GM23248 (cell line): ENCODE data around the gene SYNGR2. TPM values are rescaled to one million over a fixed set of nuclear protein-coding genes. Genes with fewer than 3 reads are reported as not detected.
A peak's percentile ranks its signal among the peaks of the same experiment; 100 is the strongest.

Experiments used
- DNase-seq: peaks from one replicate; pipeline ENCODE4 v3.0.0-alpha.2; 2015
- H2AFZ ChIP-seq: fragments of 200-600 bp; sonication (generic); 2 replicates; pipeline ENCODE4 v1.6.1; 2016; ENCODE audit warnings: antibody characterized with exemption
- H3F3A ChIP-seq: fragments of 200-600 bp; sonication (generic); 2 replicates; pipeline ENCODE4 v1.6.1; 2016; ENCODE audit warnings: mild to moderate bottlenecking, antibody characterized with exemption, mixed run types; ENCODE audit not compliant: insufficient read depth
- H3K27ac ChIP-seq: fragments of 200-600 bp; sonication (generic); 2 replicates; pipeline ENCODE4 v1.5.1; 2016; ENCODE audit warnings: mild to moderate bottlenecking
- H3K27me3 ChIP-seq: fragments of 200-600 bp; sonication (generic); replicated peaks from 2 replicates; pipeline ENCODE4 v1.6.1; 2016; ENCODE audit warnings: mild to moderate bottlenecking; ENCODE audit not compliant: insufficient read depth
- H3K36me3 ChIP-seq: fragments of 200-600 bp; sonication (generic); 2 replicates; pipeline ENCODE4 v1.6.1; 2016; ENCODE audit warnings: low read depth, mild to moderate bottlenecking
- H3K4me1 ChIP-seq: fragments of 200-600 bp; sonication (generic); 2 replicates; pipeline ENCODE4 v1.6.1; 2016; ENCODE audit warnings: mild to moderate bottlenecking; ENCODE audit not compliant: insufficient read depth
- H3K4me2 ChIP-seq: fragments of 200-600 bp; sonication (generic); one replicate; pipeline ENCODE4 v1.6.1; 2016; ENCODE audit warnings: mild to moderate bottlenecking; ENCODE audit not compliant: unreplicated experiment
- H3K4me3 ChIP-seq: fragments of 200-600 bp; sonication (generic); 2 replicates; pipeline ENCODE4 v1.5.1; 2016; ENCODE audit warnings: mild to moderate bottlenecking
- H3K79me2 ChIP-seq: fragments of 200-600 bp; sonication (generic); 2 replicates; pipeline ENCODE4 v1.6.1; 2016; ENCODE audit warnings: mild to moderate bottlenecking; ENCODE audit not compliant: insufficient read depth
- H3K9ac ChIP-seq: fragments of 200-600 bp; sonication (generic); 2 replicates; pipeline ENCODE4 v1.6.1; 2016; ENCODE audit warnings: mild to moderate bottlenecking
- H3K9me2 ChIP-seq: fragments of 200-600 bp; sonication (generic); 2 replicates; pipeline ENCODE4 v1.6.1; 2016; ENCODE audit warnings: mixed run types, mild to moderate bottlenecking, moderate library complexity; ENCODE audit not compliant: insufficient read depth
- H3K9me3 ChIP-seq: fragments of 200-600 bp; sonication (generic); one replicate; pipeline ENCODE4 v1.6.1; 2017; ENCODE audit warnings: low read depth
- H4K20me1 ChIP-seq: fragments of 200-600 bp; sonication (generic); 2 replicates; pipeline ENCODE4 v1.6.0; 2016; ENCODE audit not compliant: insufficient read depth
- EZH2 ChIP-seq: fragments of 200-600 bp; sonication (generic); IDR thresholded peaks from 2 replicates; pipeline ENCODE4 v1.6.1; 2018; ENCODE audit warnings: antibody characterized with exemption, mild to moderate bottlenecking; ENCODE audit not compliant: insufficient read depth, poor library complexity, severe bottlenecking
- EZH2phosphoT487 ChIP-seq: fragments of 200-600 bp; sonication (generic); IDR thresholded peaks from 2 replicates; pipeline ENCODE4 v1.6.1; 2018; ENCODE audit warnings: antibody characterized with exemption, moderate library complexity, mild to moderate bottlenecking, low read depth; ENCODE audit not compliant: insufficient read depth
- WGBS, 2 experiments: methylation state at CpG; one replicate each; pipeline ENCODE4 v1.1.6; 2015 to 2017; ENCODE audit warnings: low lambda C conversion rate in 2 of 2, low coverage in 1 of 2; ENCODE audit errors: missing lambda C conversion rate in 2 of 2; 5-methylcytosine and 5-hydroxymethylcytosine counted together
- in situ Hi-C: fragments of 300-500 bp; cut with MboI; formaldehyde crosslinking; loops from 2 replicates; pipeline ENCODE4 v1.15.0; 2020
- polyA plus RNA-seq: library from polyadenylated mRNA; unstranded; fragments of >200 nt; fragmentation: Nextera tagmentation; extraction: Ambion mirVana; gene quantifications from 2 replicates; pipeline ENCODE4 v1.2.1, GENCODE V29; 2016
- small RNA-seq: library from RNA; depleted of rRNA; stranded (forward); fragments of <200 nt; gene quantifications from one replicate; pipeline ENCODE3, GENCODE V24; 2014; ENCODE audit warnings: low read depth, low replicate concordance
- total RNA-seq: library from RNA; depleted of rRNA; stranded (reverse); fragments of >200 nt; shearing (Covaris generic); gene quantifications from 2 replicates; pipeline ENCODE4 v1.2.3, GENCODE V29; 2014; rRNA removed

SYNGR2 gene
- total and polyA plus RNA-seq, 2 experiments from 2014 or later: 6.2 to 19.3 TPM

- Histone ChIP-seq H2AFZ (peak overlapping the region; percentile 95), H4K20me1 (no peaks in the 10 kb centered on the region), H3K27ac (peak overlapping the region; percentile 9; the same call in 1 of the 2 replicates), H3K27me3 (no peaks in the 10 kb centered on the region), H3K9me2 (no peaks in the 10 kb centered on the region), H3K9ac (peak overlapping the region; percentile 83), H3K36me3 (no peaks in the 10 kb centered on the region), H3K4me3 (peak overlapping the region; percentile 83), H3K4me1 (no peaks in the 10 kb centered on the region), H3F3A (no peaks in the 10 kb centered on the region), H3K79me2 (peaks cover 39% of the 10 kb centered on the region), H3K4me2 (peak overlapping the region; percentile 88), H3K9me3 (no peaks in the 10 kb centered on the region)
- no peak for DNase-seq
- TF ChIP-seq EZH2 (no peak), EZH2phosphoT487 (no peak)
- in situ Hi-C loops: no loop called here
- WGBS, 2 experiments: 1 to 2% methylated on average over 5 of the region's 5 CpGs
Measured at GRCh38 chr17:78214706-78215061, 46.3 kb downstream of the SYNGR2 start.

- Histone ChIP-seq H3K9me2 (no peaks in the 10 kb centered on the region), H3K4me2 (no peak overlapping the region), H3K79me2 (peaks cover 36% of the 10 kb centered on the region), H3K4me3 (no peak overlapping the region), H3K36me3 (no peaks in the 10 kb centered on the region), H3K27ac (no peak overlapping the region), H3K27me3 (no peaks in the 10 kb centered on the region), H3F3A (no peaks in the 10 kb centered on the region), H3K9ac (no peak overlapping the region), H3K9me3 (no peaks in the 10 kb centered on the region), H3K4me1 (no peaks in the 10 kb centered on the region), H4K20me1 (no peaks in the 10 kb centered on the region), H2AFZ (no peak overlapping the region)
- no peak for DNase-seq
- no peak for TF ChIP-seq EZH2phosphoT487
- TF ChIP-seq EZH2: no peak
- in situ Hi-C loops: no loop called here
- 92 to 93% methylated on average over 11 of the region's 11 CpGs for WGBS, 2 experiments
Measured at GRCh38 chr17:78219396-78220150, 51.2 kb downstream of the SYNGR2 start.

Small RNA genes lying within 50 kb of the gene (small RNA-seq; reads per million reads assigned to genes)
- not detected for gene AC087645.1

Other genes with a start within 250 kb of the SYNGR2 start
- 2.3 and 4.3 TPM in 2 replicates for gene TNRC6C, start 209.9 kb upstream of the SYNGR2 start, total RNA-seq
- 2.3 TPM in 2 replicates for gene TNRC6C, start 209.9 kb upstream of the SYNGR2 start, polyA plus RNA-seq
- not detected in 2 replicates for gene TMC6, start 39.8 kb upstream of the SYNGR2 start, total RNA-seq
- gene TMC6, start 39.8 kb upstream of the SYNGR2 start, polyA plus RNA-seq: 0.20 TPM in 1 of 2 replicates, not detected in the other
- gene TMC8, start 37.8 kb upstream of the SYNGR2 start, total RNA-seq: not detected in 2 replicates
- 0.09 TPM in 1 of 2 replicates, not detected in the other for gene TMC8, start 37.8 kb upstream of the SYNGR2 start, polyA plus RNA-seq
- gene C17orf99, start 22.2 kb upstream of the SYNGR2 start, total RNA-seq: not detected in 2 replicates
- gene C17orf99, start 22.2 kb upstream of the SYNGR2 start, polyA plus RNA-seq: not detected in 2 replicates
- 58.6 and 84.5 TPM in 2 replicates for gene TK1, start 18.5 kb downstream of the SYNGR2 start, total RNA-seq
- gene TK1, start 18.5 kb downstream of the SYNGR2 start, polyA plus RNA-seq: 79.4 and 83.5 TPM in 2 replicates
- gene AFMID, start 18.8 kb downstream of the SYNGR2 start, total RNA-seq: 20.4 and 22.9 TPM in 2 replicates
- 22.2 and 24.1 TPM in 2 replicates for gene AFMID, start 18.8 kb downstream of the SYNGR2 start, polyA plus RNA-seq
- 30.9 and 32.5 TPM in 2 replicates for gene BIRC5, start 45.7 kb downstream of the SYNGR2 start, total RNA-seq
- 42.3 and 44.4 TPM in 2 replicates for gene BIRC5, start 45.7 kb downstream of the SYNGR2 start, polyA plus RNA-seq
- not detected in 2 replicates for gene TMEM235, start 63.0 kb downstream of the SYNGR2 start, total RNA-seq
- gene TMEM235, start 63.0 kb downstream of the SYNGR2 start, polyA plus RNA-seq: not detected in 2 replicates
- 47.8 and 50.6 TPM in 2 replicates for gene SOCS3, start 191.5 kb downstream of the SYNGR2 start, total RNA-seq
- gene SOCS3, start 191.5 kb downstream of the SYNGR2 start, polyA plus RNA-seq: 31.2 and 31.5 TPM in 2 replicates
- 31.4 and 32.5 TPM in 2 replicates for gene PGS1, start 210.1 kb downstream of the SYNGR2 start, total RNA-seq
- gene PGS1, start 210.1 kb downstream of the SYNGR2 start, polyA plus RNA-seq: 28.6 and 30.2 TPM in 2 replicates